Fibroblast of lung (primary cell): ENCODE data around the gene SPATC1L. TPM values are rescaled to one million over a fixed set of nuclear protein-coding genes. Genes with fewer than 3 reads are reported as not detected.

Experiments used
- DNase-seq, 2 donors: peaks; one replicate each; pipeline versions ENCODE4 v3.0.0 to v3.0.0-alpha.2; 2010; ENCODE audit warnings: low read depth in 2 of 2
- H2AFZ ChIP-seq: 2 replicates; pipeline ENCODE4 v1.5.1; 2012; ENCODE audit warnings: low read length, control low read depth, inconsistent platforms
- H3K27ac ChIP-seq: 2 replicates; pipeline ENCODE4 v1.5.1; 2011; ENCODE audit warnings: low read length, control low read depth; ENCODE audit not compliant: insufficient read depth
- H3K27me3 ChIP-seq: 2 replicates; pipeline ENCODE4 v1.5.1; 2011; ENCODE audit warnings: mild to moderate bottlenecking, low read length; ENCODE audit not compliant: control insufficient read depth, insufficient read depth
- H3K36me3 ChIP-seq: 2 replicates; pipeline ENCODE4 v1.5.1; 2011; ENCODE audit warnings: low read length; ENCODE audit not compliant: control insufficient read depth, insufficient read depth
- H3K4me1 ChIP-seq: 2 replicates; pipeline ENCODE4 v1.5.1; 2011; ENCODE audit warnings: low read length; ENCODE audit not compliant: control insufficient read depth, insufficient read depth; ENCODE audit errors: extremely low read depth
- H3K4me2 ChIP-seq: 2 replicates; pipeline ENCODE4 v1.5.1; 2011; ENCODE audit warnings: low read length, control low read depth; ENCODE audit not compliant: insufficient read depth; ENCODE audit errors: extremely low read depth
- H3K4me3 ChIP-seq, 4 experiments: fragments of 200-600 bp in 1 of 4; sonication (generic) in 1 of 4; replicated peaks in 1 of 4; 2 replicates each; pipeline ENCODE4 v1.5.1; 2011 to 2016; ENCODE audit warnings: low read length in 4 of 4, low read depth in 3 of 4, mild to moderate bottlenecking in 3 of 4, control low read depth in 2 of 4, inconsistent platforms in 1 of 4, mixed read lengths in 1 of 4; ENCODE audit not compliant: insufficient read depth in 1 of 4; ENCODE audit errors: control extremely low read depth in 1 of 4
- H3K79me2 ChIP-seq: 2 replicates; pipeline ENCODE4 v1.5.1; 2012; ENCODE audit warnings: mild to moderate bottlenecking, low read length, inconsistent platforms; ENCODE audit not compliant: control insufficient read depth, insufficient read depth
- H3K9ac ChIP-seq: 2 replicates; pipeline ENCODE4 v1.5.1; 2011; ENCODE audit warnings: mild to moderate bottlenecking, low read length, control low read depth; ENCODE audit not compliant: insufficient read depth
- H3K9me3 ChIP-seq: 2 replicates; pipeline ENCODE4 v1.5.1; 2012; ENCODE audit warnings: low read depth, low read length; ENCODE audit not compliant: control insufficient read depth, insufficient read depth
- H4K20me1 ChIP-seq: 2 replicates; pipeline ENCODE4 v1.5.1; 2011; ENCODE audit warnings: low read length; ENCODE audit not compliant: control insufficient read depth, insufficient read depth; ENCODE audit errors: extremely low read depth
- EZH2 ChIP-seq: IDR thresholded peaks from 2 replicates; pipeline ENCODE4 v1.5.1; 2012; ENCODE audit warnings: low read length, control low read depth, mild to moderate bottlenecking; ENCODE audit errors: missing control alignments
- polyA plus RNA-seq, 2 donors: library from polyadenylated mRNA; depleted of rRNA in 1 of 2; stranded (reverse) in 1 of 2; unstranded in 1 of 2; fragments of >200 nt; gene quantifications; 2 replicates each; pipeline ENCODE4 v1.2.1, GENCODE V29; 2011 to 2012; ENCODE audit warnings: missing spikeins in 1 of 2
- total RNA-seq: library from RNA; depleted of rRNA; stranded (reverse); fragments of >200 nt; gene quantifications from 2 replicates; pipeline ENCODE4 v1.2.1, GENCODE V29; 2014
- TF ChIP-seq, protein P1 (sequence below), 2 donors: IDR thresholded peaks in 1 of 2; conservative IDR thresholded peaks in 1 of 2; 1 replicate in 1 of 2; 2 replicates in 1 of 2; pipeline ENCODE4 v1.5.1; 2011 to 2012; ENCODE audit warnings: low read length in 2 of 2, control low read depth in 1 of 2, inconsistent platforms in 1 of 2, low read depth in 1 of 2, mild to moderate bottlenecking in 1 of 2

SPATC1L gene
- total and polyA plus RNA-seq, 2 donors (not counting 1 experiment from before 2014, with no cell fraction given), result 2.9 to 9.6 TPM

DNA sequence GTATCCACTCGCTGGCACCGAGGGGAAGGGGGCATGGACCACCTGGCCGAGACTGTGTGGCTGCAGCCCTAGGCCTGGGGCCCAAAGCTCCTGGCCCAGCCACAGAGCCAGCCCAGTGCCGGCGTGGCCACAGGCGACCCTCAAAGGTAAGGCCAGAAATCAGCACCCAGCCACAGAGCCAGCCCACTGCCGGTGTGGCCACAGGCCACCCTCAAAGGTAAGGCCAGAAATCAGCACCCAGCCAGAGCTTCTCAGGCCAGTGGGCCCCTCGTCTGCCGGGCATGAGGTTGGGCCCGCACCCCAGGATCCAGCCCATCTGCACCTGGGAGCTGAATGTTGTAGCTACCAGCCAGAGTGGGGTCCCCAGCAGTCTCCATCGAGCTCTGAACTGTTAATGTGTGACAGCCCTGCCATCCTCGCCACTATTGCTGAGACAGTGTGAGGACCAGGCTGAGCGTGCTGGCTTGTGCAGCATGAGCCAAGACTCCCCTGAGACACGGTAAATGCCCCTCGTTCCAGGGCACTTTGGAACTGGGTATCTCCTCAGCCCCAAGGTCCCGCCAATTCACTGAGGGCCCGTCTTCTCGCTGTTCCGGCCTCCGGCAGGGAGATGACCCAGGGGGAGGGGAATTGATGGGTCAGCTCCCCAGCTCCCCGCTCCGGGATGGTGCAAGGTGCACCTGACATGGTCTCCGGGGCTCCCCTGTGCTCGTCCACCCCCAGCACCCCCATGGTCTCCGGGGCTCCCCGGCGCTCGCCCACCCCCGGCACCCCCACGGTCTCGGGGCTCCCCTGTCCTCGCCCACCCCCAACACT lies 24.2 kb downstream of the SPATC1L start:
- no peak for DNase-seq

DNA sequence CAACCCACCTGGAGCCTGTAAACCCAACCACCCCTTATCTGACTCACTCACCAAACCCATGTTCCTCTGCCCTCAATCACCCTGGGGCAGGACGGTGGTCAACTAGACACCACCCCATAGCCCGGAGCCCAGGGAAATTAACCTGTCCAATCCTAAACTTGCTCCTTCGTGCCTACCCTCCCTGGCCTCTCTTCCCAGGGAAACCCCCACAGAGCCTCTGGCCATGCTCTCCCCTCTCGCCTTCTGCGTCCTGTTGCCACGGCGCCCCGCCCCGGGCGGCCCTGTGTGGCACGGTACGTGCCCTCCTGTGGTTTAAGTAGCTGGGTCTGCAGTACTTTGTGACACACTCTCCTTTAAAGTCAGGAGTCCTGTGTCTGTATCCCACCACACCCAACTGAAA lies 24.9 kb downstream of the SPATC1L start:
- Histone ChIP-seq H3K9me3 (no peaks in the 10 kb centered on the region), H3K4me2 (no peak overlapping the region)
- no peak for DNase-seq

More for the DNA sequence above, 24.2 kb downstream of the SPATC1L start:
- TF ChIP-seq EZH2, result no peak
- TF ChIP-seq, protein P1, sequence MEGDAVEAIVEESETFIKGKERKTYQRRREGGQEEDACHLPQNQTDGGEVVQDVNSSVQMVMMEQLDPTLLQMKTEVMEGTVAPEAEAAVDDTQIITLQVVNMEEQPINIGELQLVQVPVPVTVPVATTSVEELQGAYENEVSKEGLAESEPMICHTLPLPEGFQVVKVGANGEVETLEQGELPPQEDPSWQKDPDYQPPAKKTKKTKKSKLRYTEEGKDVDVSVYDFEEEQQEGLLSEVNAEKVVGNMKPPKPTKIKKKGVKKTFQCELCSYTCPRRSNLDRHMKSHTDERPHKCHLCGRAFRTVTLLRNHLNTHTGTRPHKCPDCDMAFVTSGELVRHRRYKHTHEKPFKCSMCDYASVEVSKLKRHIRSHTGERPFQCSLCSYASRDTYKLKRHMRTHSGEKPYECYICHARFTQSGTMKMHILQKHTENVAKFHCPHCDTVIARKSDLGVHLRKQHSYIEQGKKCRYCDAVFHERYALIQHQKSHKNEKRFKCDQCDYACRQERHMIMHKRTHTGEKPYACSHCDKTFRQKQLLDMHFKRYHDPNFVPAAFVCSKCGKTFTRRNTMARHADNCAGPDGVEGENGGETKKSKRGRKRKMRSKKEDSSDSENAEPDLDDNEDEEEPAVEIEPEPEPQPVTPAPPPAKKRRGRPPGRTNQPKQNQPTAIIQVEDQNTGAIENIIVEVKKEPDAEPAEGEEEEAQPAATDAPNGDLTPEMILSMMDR (conservative IDR thresholded peaks at IDR 0.05 in 1 of 2, IDR thresholded peaks at IDR 0.05 in 1 of 2; ENCODE audit: low read depth in 1 of 2, low read length in 2 of 2), result no peak
- no peaks in the 10 kb centered on the region for H3K36me3 ChIP-seq
- no peak overlapping the region for H2AFZ ChIP-seq
- no peaks in the 10 kb centered on the region for H3K9me3 ChIP-seq
- H3K9ac ChIP-seq, result no peak overlapping the region
- no peaks in the 10 kb centered on the region for H4K20me1 ChIP-seq
- no peaks in the 10 kb centered on the region for H3K4me1 ChIP-seq
- H3K4me2 ChIP-seq, result no peak overlapping the region
- no peaks in the 10 kb centered on the region for H3K27me3 ChIP-seq
- no peaks in the 10 kb centered on the region for H3K79me2 ChIP-seq
- H3K4me3 ChIP-seq, result no peak overlapping the region
- no peak overlapping the region for H3K27ac ChIP-seq

DNA sequence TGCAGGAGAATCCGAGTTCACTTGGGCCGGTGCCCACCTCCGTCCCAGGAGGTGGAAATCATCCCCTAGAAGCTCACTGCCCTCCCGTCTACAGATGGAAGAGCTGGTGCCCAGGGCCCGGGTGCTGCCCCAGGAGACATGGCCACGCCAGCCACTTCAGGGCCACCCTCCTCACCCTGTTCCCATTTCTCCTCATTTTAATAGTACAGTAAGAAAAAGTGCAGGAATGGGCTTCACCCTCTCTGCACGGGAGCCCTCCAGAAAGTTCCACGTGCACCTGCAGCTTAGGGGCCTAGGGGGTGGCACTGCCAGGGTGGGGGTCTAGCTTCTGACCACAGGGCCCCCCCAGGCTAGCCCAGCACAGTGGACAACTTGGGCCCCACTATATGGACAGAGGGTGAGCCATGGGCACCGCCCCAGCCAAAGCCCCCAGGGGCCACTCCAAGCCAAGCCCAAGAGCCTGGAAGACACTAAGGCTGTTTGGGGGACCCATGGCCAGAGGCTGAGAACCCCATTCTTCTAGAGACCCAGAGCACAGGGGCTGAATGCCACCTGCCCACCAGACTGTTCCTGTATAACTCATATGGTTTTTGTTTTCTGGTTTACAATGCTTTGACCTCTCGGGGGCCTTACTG lies 25.5 kb downstream of the SPATC1L start:
- H3K9me3 ChIP-seq, result no peaks in the 10 kb centered on the region
- H3K4me2 ChIP-seq, result no peak overlapping the region
- no peak overlapping the region for H2AFZ ChIP-seq
- no peaks in the 10 kb centered on the region for H3K4me1 ChIP-seq
- no peak overlapping the region for H3K9ac ChIP-seq
- TF ChIP-seq, protein P1 (conservative IDR thresholded peaks at IDR 0.05 in 1 of 2, IDR thresholded peaks at IDR 0.05 in 1 of 2; ENCODE audit: low read depth in 1 of 2, low read length in 2 of 2), result no peak
- no peak for TF ChIP-seq EZH2
- no peaks in the 10 kb centered on the region for H3K36me3 ChIP-seq
- no peaks in the 10 kb centered on the region for H3K27me3 ChIP-seq
- H3K27ac ChIP-seq, result no peak overlapping the region
- no peak for DNase-seq
- no peaks in the 10 kb centered on the region for H4K20me1 ChIP-seq
- no peaks in the 10 kb centered on the region for H3K79me2 ChIP-seq
- H3K4me3 ChIP-seq, result no peak overlapping the region

More for the DNA sequence above, 24.9 kb downstream of the SPATC1L start:
- no peaks in the 10 kb centered on the region for H4K20me1 ChIP-seq
- no peak overlapping the region for H3K27ac ChIP-seq
- no peak overlapping the region for H3K9ac ChIP-seq
- H3K27me3 ChIP-seq, result no peaks in the 10 kb centered on the region
- no peak for TF ChIP-seq EZH2
- TF ChIP-seq, protein P1 (conservative IDR thresholded peaks at IDR 0.05 in 1 of 2, IDR thresholded peaks at IDR 0.05 in 1 of 2; ENCODE audit: low read depth in 1 of 2, low read length in 2 of 2), result no peak
- no peaks in the 10 kb centered on the region for H3K79me2 ChIP-seq
- no peaks in the 10 kb centered on the region for H3K4me1 ChIP-seq
- no peak overlapping the region for H2AFZ ChIP-seq
- no peaks in the 10 kb centered on the region for H3K36me3 ChIP-seq
- H3K4me3 ChIP-seq, result no peak overlapping the region
